NCI-H226 (cell line): ENCODE results near the gene LRFN2.

Experiments used
- DNase-seq: peaks from one replicate; pipeline ENCODE4 v3.0.0-alpha.2; 2015

The LRFN2 gene

GRCh38 chr6:40369042-40369441 lies 218.1 kb downstream of the LRFN2 start:
- DNase-seq: no peak

GRCh38 chr6:40362859-40363258 lies 224.3 kb downstream of the LRFN2 start:
- DNase-seq: no peak

GRCh38 chr6:40359808-40360207 lies 227.4 kb downstream of the LRFN2 start:
- DNase-seq: no peak

GRCh38 chr6:40358473-40359460 lies 228.4 kb downstream of the LRFN2 start:
- no peak for DNase-seq

GRCh38 chr6:40356242-40356910 lies 230.8 kb downstream of the LRFN2 start:
- DNase-seq: no peak

GRCh38 chr6:40355532-40355931 lies 231.6 kb downstream of the LRFN2 start:
- DNase-seq: no peak

- no peak for DNase-seq
These were observed 232.1 kb downstream of the LRFN2 start for GRCh38 chr6:40355066-40355465.

GRCh38 chr6:40353967-40354452 lies 233.2 kb downstream of the LRFN2 start:
- DNase-seq: no peak

GRCh38 chr6:40353197-40353966 lies 233.8 kb downstream of the LRFN2 start:
- no peak for DNase-seq

GRCh38 chr6:40352527-40353170 lies 234.5 kb downstream of the LRFN2 start:
- DNase-seq: no peak

GRCh38 chr6:40352006-40352405 lies 235.2 kb downstream of the LRFN2 start:
- no peak for DNase-seq

GRCh38 chr6:40350747-40351217 lies 236.4 kb downstream of the LRFN2 start:
- DNase-seq: no peak

GRCh38 chr6:40349901-40350746 lies 237.0 kb downstream of the LRFN2 start:
- DNase-seq: no peak

GRCh38 chr6:40349123-40349900 lies 237.9 kb downstream of the LRFN2 start:
- peak; percentile 10 for DNase-seq

GRCh38 chr6:40348591-40348990 lies 238.6 kb downstream of the LRFN2 start:
- DNase-seq: no peak

GRCh38 chr6:40347571-40348011 lies 239.6 kb downstream of the LRFN2 start:
- DNase-seq: no peak

GRCh38 chr6:40346246-40346645 lies 240.9 kb downstream of the LRFN2 start:
- no peak for DNase-seq

GRCh38 chr6:40344566-40345167 lies 242.5 kb downstream of the LRFN2 start:
- DNase-seq: no peak

GRCh38 chr6:40343877-40344565 lies 243.1 kb downstream of the LRFN2 start:
- DNase-seq: no peak
